ENCODE data around the gene MANEAL.
A peak's percentile ranks its signal among the peaks of the same experiment; 100 is the strongest.

MANEAL gene

GRCh38 chr1:37782491-37782890, 11.2 kb upstream of the MANEAL start:
- no peak for DNase-seq (ENCODE audit: low read depth, low spot score)

DNA sequence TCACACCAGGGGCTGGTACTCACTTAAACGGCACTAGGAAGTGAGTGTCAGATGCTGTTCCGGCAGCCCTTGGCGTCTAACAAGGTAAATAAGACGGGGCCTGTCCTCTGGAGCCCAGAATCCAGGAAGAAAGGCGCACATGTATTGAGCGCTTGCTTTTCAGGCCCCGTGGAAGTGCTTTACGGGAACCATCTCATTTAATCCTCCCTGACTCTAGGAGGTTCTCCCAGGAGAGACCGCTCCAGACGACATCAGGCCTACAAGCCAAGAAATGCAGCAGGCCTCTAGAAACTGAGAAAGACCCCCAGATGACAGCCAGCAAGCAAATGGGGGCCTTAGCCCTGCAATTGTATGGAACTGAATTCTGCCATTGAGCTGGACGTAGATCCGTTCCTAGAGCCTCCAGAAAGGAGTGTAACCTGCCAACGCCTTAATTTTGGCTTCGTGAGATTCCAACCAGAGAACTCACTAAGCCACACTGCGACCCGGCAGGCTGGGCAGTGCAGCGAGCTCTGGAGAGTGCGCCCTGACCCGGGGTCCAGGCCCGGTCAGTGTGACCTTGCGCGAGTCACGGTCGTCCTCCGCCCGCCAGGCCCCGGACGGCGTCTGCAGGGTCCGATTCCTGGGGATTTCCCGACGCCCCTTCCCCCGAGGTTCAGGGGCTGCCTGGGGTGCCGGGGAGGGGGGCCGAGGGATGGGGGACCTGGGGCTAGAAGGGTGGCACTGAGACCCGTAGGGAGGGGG, 532 bp upstream of the MANEAL start:
- no peak for DNase-seq (ENCODE audit: low read depth, low spot score)

DNA sequence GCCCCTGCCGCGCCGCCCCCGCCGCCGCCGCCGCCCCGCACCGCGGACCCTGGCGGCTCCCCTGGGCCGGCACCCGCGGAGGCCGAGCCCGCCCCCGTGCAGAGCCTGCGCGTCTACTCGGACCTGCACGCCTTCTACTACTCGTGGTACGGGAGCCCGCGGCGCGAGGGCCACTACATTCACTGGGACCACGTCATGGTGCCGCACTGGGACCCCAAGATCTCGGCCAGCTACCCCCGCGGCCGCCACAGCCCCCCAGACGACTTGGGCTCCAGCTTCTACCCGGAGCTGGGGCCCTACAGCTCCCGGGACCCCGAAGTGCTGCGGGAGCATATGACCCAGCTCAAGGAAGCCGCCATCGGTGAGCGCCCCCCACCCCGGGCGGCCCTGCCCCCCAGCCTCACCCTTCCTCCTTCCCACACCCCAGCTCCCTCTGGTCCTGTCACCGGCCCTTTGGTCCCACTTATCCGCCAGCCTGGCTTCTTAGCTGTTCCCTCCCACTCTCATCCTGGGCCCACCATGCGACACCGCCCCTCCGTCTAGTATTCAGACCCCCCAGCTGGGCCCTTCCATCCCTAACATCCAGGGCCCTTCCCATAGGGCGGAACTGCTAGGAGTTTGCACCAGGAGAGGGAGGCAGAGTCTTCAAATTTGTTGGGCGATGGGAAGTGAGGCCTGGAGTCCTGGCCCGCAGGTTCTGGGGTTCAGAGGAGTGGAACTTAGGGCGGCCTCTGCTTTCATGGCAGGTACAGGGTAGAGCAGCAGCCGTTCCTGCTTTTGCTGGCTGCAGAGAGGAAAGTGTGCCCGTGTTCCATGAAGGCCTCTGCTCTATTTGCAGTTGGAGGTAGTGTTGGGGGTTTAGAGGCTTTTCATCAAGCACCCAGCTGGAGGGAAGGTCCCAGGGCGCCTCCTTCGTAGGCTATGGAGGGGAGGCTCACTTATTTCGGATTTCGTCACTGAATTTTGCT, 1.0 kb downstream of the MANEAL start:
- DNase-seq (ENCODE audit: low read depth, low spot score) = no peak

- no peak for DNase-seq (ENCODE audit: low read depth, low spot score)
Observed at GRCh38 chr1:37795340-37796125, 1.9 kb downstream of the MANEAL start.

- DNase-seq (ENCODE audit: low read depth, low spot score) = no peak
Observed at GRCh38 chr1:37797750-37798345, 4.2 kb downstream of the MANEAL start.

DNA sequence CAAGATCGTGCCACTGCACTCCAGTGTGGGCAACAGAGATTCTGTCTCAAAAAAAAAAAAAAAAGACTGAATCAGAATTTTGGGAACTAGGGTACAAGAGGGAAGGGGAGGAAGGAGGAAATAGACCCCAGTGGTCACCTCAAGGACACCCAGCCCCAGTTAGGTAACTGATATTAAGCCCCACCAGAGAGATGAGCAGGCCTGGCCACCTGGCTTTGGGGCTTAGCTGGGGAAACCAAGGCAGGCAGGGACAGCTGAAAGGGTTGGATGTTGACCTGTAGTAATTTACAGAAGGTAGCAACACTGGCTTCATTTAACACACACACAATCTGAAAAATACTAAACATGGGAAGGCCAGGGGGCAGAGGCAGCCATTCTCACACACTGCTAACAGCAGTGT, 8.8 kb downstream of the MANEAL start:
- DNase-seq (ENCODE audit: low read depth, low spot score) = no peak

GRCh38 chr1:37807220-37807554, 13.5 kb downstream of the MANEAL start:
- DNase-seq (ENCODE audit: low read depth, low spot score) = no peak

DNA sequence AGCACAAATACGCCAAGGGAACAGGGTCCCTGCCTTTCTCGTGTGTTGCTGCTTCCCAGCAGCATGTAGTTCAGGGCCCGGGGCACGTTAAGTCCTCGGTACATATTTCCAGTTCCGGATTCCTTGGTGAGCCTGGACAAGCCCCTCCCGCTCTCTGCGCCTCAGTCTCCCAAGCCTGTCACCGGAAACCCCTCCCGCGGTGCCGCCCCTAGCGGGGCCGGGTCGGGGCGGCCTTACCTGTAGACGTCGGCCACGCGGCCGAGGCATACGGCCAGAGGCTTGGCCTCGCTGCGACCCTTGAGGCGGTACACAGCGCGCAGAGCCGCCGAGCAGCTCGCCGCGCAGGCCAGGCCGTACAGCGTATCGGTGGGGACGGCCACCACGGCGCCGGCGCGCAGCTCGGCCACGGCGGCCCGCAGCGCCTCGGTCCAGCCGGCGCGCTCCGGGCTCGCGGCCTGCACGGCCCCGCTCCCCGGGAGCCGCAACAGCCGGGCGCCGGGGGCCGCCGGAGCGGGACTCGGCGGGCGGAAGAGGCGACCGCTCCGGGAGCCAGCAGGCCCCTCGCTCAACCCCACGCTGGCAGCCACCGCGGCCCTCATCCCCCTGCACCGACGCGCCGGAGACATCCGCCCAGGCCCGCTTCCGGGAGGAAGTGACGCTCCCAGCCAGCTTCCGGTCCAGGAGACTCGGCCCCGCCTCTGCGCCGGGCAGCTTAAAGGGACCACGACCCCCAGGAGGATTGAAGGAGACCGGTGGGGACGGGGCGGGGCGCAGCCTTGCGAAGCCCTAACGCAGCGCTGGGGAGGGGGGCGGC, 14.1 kb downstream of the MANEAL start, which contains the start of the genes C1orf122 and YRDC:
TSS of gene C1orf122 (plus strand) at position 236 of the 814 bp plus-strand sequence. CDS start 615 bp downstream, outside the sequence.
TSS of gene YRDC (minus strand) at position 654 of the 814 bp plus-strand sequence. CDS start at position 626, 28 bp downstream.
- DNase-seq (ENCODE audit: low read depth, low spot score) = peak; percentile 82

DNA sequence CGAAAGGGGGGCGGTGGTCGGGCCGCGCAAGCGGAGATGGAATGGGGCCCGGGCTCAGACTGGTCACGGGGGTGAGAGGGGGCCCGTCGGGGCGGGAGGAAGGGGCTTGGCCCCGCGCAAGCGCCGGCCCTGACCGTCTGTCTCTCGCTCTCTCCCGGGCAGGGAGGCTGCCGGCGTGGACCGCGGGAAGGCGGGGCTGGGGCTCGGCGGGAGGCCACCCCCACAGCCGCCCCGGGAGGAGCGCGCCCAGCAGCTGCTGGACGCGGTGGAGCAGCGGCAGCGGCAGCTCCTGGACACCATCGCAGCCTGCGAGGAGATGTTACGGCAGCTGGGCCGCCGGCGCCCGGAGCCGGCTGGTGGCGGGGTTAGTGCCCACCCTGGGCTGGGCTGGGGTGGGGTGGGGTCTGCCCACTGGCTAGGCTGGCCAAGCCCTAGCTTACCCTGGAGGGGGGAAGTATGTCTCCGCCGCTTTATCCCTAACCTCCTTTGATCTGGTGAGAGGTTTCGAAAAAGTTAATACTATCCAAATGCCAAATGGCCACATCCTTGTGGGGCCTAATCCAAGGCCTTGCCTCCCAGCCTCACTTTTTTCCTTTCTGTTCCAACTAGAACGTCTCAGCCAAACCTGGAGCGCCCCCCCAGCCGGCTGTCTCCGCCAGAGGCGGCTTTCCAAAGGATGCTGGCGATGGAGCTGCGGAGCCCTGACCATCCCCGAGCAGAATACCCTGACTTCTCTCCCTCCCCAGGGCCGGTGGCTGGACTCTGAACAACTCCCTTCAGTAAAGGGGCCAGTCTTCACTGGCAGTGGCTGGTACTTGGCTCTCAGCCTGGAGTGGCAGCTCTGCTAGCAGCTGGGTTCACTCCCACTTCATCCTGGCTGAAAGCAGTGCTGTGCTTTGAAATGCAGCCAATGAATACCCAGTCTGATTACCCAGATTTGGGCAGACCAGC, 15.0 kb downstream of the MANEAL start:
- no peak for DNase-seq (ENCODE audit: low read depth, low spot score)

- DNase-seq (ENCODE audit: low read depth, low spot score) = no peak
Observed at GRCh38 chr1:37809942-37810341, 16.3 kb downstream of the MANEAL start.

- no peak for DNase-seq (ENCODE audit: low read depth, low spot score)
Observed at GRCh38 chr1:37811027-37811655, 17.5 kb downstream of the MANEAL start.

DNA sequence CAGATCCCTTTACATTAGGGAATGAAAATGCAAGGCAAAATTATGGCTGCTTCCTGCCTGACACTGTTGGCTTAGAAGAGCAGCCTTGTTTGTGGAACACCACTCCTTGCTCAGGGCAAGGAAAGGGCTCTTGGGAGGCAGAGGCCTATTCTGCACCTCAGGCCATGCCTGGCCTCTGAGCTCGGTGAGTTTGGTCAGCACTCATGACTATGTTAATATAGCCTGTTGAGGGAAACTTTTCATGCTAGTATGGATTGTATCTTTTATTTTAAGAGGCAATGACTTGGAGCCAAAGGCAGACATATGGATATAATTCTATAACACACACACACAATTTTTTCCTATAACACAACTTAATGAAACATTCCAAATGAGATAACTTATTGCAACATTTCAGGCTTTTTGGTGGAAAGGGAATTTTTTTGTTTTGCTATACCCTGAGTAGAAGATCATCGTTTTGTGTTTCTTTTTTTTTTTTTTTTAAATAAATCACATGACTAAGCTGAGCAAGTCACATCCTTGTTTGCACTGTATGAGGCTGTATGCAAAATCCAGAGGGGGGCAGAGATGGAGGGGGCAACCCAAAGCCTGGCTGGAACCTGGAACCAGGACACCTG, 20.0 kb downstream of the MANEAL start:
- no peak for DNase-seq (ENCODE audit: low read depth, low spot score)

DNA sequence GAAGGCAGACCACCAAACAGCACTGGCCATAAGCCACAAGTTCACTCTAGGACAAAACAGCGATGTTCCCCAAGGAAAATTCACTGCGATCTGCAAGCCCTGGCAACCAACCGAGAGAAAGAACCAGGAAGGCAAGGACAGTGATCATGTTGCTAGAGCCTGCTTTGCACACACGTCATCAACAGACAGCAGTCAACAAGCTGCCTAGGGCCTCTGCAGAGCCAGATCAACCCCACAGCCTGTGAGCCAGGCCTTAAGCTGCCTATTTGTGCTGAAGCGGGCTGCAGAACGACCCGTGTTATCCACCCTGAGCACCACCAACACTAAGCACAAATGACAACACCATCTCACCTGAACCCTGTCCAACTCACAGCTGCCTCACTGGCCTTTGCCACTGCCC, 20.6 kb downstream of the MANEAL start:
- DNase-seq (ENCODE audit: low read depth, low spot score) = no peak

DNA sequence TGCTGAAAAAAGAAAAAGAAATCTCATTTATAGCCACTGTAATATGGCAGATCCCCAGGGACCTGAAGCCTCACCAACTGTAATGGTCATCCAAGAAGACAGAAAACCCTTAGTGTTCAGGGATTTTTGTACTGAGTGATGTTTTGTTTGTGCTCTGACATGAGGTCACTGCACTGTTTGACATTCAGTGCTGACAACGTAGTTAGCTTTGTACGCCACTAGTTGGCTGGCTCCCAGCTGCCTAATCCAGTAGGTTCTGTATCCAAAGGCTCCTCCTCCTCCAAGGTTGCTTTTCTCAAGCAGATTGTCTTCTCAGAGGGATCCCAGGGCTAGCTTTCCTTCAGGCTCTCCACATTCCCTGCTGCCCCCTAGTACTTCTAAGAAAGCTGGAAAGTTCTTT, 23.8 kb downstream of the MANEAL start:
- DNase-seq (ENCODE audit: low read depth, low spot score) = no peak

- no peak for DNase-seq (ENCODE audit: low read depth, low spot score)
Observed at GRCh38 chr1:37821481-37821880, 27.8 kb downstream of the MANEAL start.

DNA sequence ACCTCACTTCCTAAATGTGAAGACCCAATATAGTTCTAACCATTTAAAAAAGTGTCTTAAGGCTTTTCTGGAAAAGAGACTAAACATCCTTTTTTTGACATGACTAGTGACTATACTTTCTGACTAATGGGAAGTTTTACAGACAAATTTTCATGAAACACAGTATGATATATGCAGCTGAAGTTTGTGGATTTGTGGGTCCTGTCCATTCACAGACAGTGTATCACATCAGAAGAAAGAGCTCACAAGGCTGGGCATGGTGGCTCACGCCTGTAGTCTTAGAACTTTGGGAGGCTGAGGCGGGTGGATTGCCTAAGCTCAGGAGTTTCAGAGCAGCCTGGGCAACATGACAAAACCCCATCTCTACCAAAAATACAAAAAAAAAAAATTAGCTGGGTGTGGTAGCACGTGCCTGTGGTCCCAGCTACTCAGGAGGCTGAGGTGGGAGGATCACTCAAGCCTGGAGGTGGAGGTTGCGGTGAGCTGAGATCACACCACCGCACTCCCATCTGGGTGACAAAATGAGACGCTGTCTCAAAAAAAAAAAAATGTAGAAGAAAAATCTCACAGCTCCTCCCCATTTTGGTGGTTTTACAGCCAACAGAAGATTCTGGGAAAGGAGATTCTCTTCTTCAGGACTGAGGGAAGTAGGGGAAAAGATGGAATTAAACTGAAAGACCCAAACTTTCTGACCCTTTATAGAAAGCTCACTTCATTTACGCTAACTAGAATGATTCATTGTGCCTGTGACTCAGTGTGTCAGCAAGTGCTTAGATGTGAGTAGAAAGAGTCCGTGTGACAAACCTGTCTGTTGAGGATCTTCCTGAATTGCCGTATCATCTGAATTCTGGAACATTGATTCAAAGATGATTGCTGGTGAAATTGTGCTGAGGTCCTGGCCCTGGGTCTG, 29.5 kb downstream of the MANEAL start:
- DNase-seq (ENCODE audit: low read depth, low spot score) = no peak

DNA sequence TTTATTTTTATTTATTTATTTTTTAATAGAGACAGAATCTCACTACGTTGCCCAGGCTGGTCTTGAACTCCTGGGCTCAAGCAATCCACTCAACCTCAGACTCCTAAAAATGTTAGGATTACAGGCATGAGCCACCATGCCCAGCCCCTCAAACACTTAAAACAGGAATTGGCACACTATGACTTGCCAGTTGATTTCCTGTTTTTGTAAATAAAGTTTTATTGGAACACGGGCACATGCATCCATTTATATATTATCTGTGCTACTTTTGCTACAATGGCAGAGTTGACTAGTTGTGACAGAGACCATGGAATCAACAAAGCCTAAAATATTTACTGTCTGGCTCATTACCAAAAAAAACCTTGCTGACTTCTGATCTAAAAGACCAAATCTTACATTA, 30.4 kb downstream of the MANEAL start:
- DNase-seq (ENCODE audit: low read depth, low spot score) = no peak
